NCI-H82 treated with DMSO at 0.1 percent for 48 hours (cell line): ENCODE results near the gene CENPT.
A peak's percentile ranks its signal among the peaks of the same experiment; 100 is the strongest.
"Not testable (repeated sequence)": the region's sequence is repeated elsewhere in the genome, so short reads cannot be mapped to it uniquely, and the experiment has no call there.

ENCODE experiments used
- DNase-seq: peaks from one replicate; lab custom pipeline; 2025; ENCODE audit not compliant: unreplicated experiment; lab: John Stamatoyannopoulos, UW

Gene CENPT

GRCh38 chr16:67848118-67848517, 625 bp upstream of the CENPT start:
- DNase-seq: no peak

GRCh38 chr16:67846320-67847063, 1.0 kb downstream of the CENPT start, which contains the start of gene NUTF2:
Gene NUTF2, plus strand, starts transcription at chr16:67846933. Its CDS starts 18,198 bp downstream, at chr16:67865131.
- DNase-seq: peak; percentile 95

GRCh38 chr16:67846063-67846319, 1.5 kb downstream of the CENPT start:
- DNase-seq: no peak

- DNase-seq: no peak
Observed at GRCh38 chr16:67845291-67846062, 2.0 kb downstream of the CENPT start.

- no peak for DNase-seq
Observed at GRCh38 chr16:67844497-67844896, 3.0 kb downstream of the CENPT start.

GRCh38 chr16:67843343-67843765, 4.1 kb downstream of the CENPT start:
- DNase-seq: no peak

- DNase-seq: no peak
Observed at GRCh38 chr16:67842509-67843342, 4.8 kb downstream of the CENPT start.

- DNase-seq: peak; percentile 94
Observed at GRCh38 chr16:67841816-67842508, 5.5 kb downstream of the CENPT start, which contains the start of gene THAP11. Gene THAP11, plus strand, starts transcription at chr16:67842320. Its CDS starts 235 bp downstream, at chr16:67842555.

- no peak for DNase-seq
Observed at GRCh38 chr16:67841198-67841815, 6.2 kb downstream of the CENPT start.

- no peak for DNase-seq
Observed at GRCh38 chr16:67837811-67838210, 9.7 kb downstream of the CENPT start.

GRCh38 chr16:67837190-67837589, 10.3 kb downstream of the CENPT start:
- DNase-seq: not testable (repeated sequence)

- no peak for DNase-seq
Observed at GRCh38 chr16:67834242-67834614, 13.3 kb downstream of the CENPT start.

- DNase-seq: peak; percentile 65
Observed at GRCh38 chr16:67833415-67834241, 13.9 kb downstream of the CENPT start.

- no peak for DNase-seq
Observed at GRCh38 chr16:67833030-67833414, 14.5 kb downstream of the CENPT start.

- DNase-seq: no peak
Observed at GRCh38 chr16:67828651-67829050, 18.8 kb downstream of the CENPT start.

GRCh38 chr16:67825906-67826305, 21.6 kb downstream of the CENPT start:
- no peak for DNase-seq

GRCh38 chr16:67825119-67825518, 22.4 kb downstream of the CENPT start:
- no peak for DNase-seq

- DNase-seq: no peak
Observed at GRCh38 chr16:67822511-67822910, 25.0 kb downstream of the CENPT start.

GRCh38 chr16:67820608-67821259, 26.8 kb downstream of the CENPT start:
- DNase-seq: no peak
